HG03565 (cell line): ENCODE data around the gene SH3RF3.

ENCODE experiments used
- ATAC-seq: cut with Tn5 transposase; IDR thresholded peaks from one replicate; pipeline ENCODE4 v1.9.1; 2021; ENCODE audit warnings: mild to moderate bottlenecking, moderate library complexity; ENCODE audit not compliant: unreplicated experiment

The SH3RF3 gene

GRCh38 chr2:109402180-109402579 is 273.2 kb downstream of the SH3RF3 start:
- ATAC-seq = no peak

GRCh38 chr2:109402980-109403840 is 274.2 kb downstream of the SH3RF3 start:
- no peak for ATAC-seq

GRCh38 chr2:109403841-109404201 is 274.8 kb downstream of the SH3RF3 start:
- ATAC-seq = no peak

- ATAC-seq = no peak
Observed at GRCh38 chr2:109404681-109405080, 275.7 kb downstream of the SH3RF3 start.

- ATAC-seq = no peak
Observed at GRCh38 chr2:109405873-109406272, 276.9 kb downstream of the SH3RF3 start.

GRCh38 chr2:109406301-109406700 is 277.3 kb downstream of the SH3RF3 start:
- ATAC-seq = no peak

- ATAC-seq = no peak
Observed at GRCh38 chr2:109407276-109408042, 278.5 kb downstream of the SH3RF3 start.

GRCh38 chr2:109408043-109408335 is 279.0 kb downstream of the SH3RF3 start:
- no peak for ATAC-seq

- ATAC-seq = no peak
Observed at GRCh38 chr2:109409321-109410038, 280.5 kb downstream of the SH3RF3 start.

GRCh38 chr2:109410039-109410815 is 281.2 kb downstream of the SH3RF3 start:
- no peak for ATAC-seq

GRCh38 chr2:109411640-109412325 is 282.8 kb downstream of the SH3RF3 start:
- ATAC-seq = no peak

GRCh38 chr2:109415581-109416013 is 286.6 kb downstream of the SH3RF3 start:
- no peak for ATAC-seq

- no peak for ATAC-seq
Observed at GRCh38 chr2:109417701-109418335, 288.8 kb downstream of the SH3RF3 start.

- no peak for ATAC-seq
Observed at GRCh38 chr2:109418716-109419115, 289.7 kb downstream of the SH3RF3 start.

- ATAC-seq = no peak
Observed at GRCh38 chr2:109419171-109419756, 290.3 kb downstream of the SH3RF3 start.

GRCh38 chr2:109419960-109420370 is 291.0 kb downstream of the SH3RF3 start:
- no peak for ATAC-seq

GRCh38 chr2:109421101-109421500 is 292.1 kb downstream of the SH3RF3 start:
- ATAC-seq = no peak

- ATAC-seq = no peak
Observed at GRCh38 chr2:109421642-109422041, 292.6 kb downstream of the SH3RF3 start.

GRCh38 chr2:109422071-109422757 is 293.2 kb downstream of the SH3RF3 start:
- no peak for ATAC-seq
